Retina (tissue), 1 donor: ENCODE measurements around the gene SBK3.
"Not testable (repeated sequence)": the region's sequence is repeated elsewhere in the genome, so short reads cannot be mapped to it uniquely, and the experiment has no call there.

Source experiments
- DNase-seq: peaks from one replicate; pipeline ENCODE4 v3.0.0-alpha.2; 2016

SBK3 gene

GRCh38 chr19:55516878-55517620 is 28.3 kb downstream of the SBK3 start:
- peak; percentile 97 for DNase-seq

DNA sequence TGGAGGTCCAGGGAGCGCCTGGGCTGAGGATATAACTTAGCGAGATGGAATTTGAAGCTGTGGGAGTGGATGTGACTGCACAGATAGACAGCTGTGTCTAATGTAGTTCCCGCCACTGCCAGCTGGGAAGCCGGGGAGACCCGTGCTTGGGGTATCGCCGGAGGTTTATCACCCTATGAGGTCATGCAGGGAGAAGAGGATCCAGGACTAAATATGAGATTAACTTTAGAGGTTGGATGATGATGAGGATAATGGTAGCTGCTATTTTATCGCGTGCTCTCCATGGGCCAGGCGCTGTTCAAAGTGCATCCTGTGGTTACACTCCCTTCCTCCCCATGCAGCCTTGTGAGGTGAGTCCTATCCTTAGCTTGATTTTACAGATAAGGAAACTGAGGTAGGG is 37.2 kb downstream of the SBK3 start:
- DNase-seq = no peak

- DNase-seq = no peak
Observed at GRCh38 chr19:55504981-55505380, 40.4 kb downstream of the SBK3 start.

DNA sequence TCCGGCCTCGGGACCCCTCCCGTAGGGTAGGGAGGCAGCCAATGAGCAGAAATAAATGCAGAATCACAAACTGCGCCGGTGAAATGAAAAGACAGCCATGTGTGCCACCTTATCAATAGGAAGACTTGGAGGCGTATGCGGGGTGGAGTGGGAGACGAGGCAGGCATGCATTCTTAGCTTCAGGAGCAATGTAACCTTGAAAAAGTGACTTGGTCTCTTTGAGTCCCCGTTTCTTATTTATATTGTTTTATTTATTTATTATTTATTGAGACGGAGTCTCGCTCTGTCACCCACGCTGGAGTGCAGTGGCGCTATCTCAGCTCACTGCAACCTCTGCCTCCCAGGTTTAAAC is 41.1 kb downstream of the SBK3 start:
- DNase-seq = no peak

DNA sequence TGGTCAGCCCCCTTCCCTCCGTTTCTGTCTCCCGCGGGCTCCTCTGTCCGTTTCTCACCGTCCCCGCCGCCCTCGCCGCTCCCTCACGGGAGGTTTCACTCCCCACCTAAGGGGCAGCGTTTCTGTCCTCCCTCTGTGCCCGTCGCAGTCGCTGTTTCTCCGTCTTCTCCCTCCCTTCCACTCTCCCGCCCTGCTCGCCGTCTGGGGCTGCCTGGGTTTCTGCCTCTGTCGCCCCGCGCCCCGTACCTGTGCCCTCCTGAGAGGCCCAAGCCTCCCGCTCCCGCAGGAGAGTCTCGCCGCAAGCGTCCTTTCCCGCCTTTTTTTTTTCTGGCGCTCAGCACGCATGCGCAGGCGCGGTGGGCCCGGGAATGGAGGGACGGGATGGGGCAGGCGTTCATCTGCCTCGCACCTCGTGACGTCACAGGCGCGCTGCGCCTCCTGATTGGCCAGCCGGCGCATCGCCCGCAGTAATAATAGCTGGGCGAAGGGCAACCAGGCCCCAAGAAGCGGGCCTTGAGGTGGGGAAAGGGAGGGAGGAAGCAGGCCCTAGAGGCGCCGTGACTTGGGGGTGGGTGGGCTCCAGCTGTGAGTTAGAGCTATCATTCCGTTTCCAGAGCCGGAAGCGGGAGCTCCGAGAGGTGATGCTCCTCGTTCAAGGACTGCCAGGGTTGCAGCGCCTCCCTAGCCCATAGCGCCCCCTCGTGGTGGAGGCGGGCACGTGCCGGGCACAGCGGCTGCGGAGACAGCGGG is 41.7 kb downstream of the SBK3 start:
- peak; percentile 94 for DNase-seq

GRCh38 chr19:55503157-55503501 is 42.2 kb downstream of the SBK3 start:
- DNase-seq = no peak

- DNase-seq = no peak
Observed at GRCh38 chr19:55502197-55502952, 43.0 kb downstream of the SBK3 start.

GRCh38 chr19:55500368-55500952 is 44.9 kb downstream of the SBK3 start:
- DNase-seq = no peak

DNA sequence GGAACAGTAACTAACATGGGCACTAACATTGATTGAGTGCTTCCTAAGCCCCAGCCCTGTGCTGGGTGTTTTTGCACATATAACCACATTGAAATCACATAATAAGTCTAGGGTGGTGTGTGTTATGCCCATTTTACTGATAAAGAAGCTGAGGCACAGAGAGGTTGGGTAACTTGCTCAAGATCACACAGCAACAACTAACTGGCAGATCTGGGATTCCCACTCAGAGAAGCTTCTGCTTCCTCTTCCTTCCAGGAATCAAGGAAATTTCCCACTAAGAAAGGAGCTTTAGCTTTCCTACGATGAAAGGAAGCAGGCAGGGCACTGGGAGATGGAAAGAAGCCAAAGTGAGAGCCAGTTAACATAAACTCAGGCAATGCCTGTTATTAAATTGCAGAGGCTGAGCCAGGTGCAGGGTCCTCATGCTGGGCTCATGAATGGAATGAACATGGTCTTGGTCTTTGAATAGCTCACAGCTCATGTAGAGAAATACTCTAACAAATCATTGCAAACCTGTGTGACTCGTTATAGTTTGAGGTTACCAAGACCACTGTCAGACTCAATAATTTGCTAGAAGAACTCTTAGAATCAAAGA is 47.0 kb downstream of the SBK3 start:
- DNase-seq = no peak

DNA sequence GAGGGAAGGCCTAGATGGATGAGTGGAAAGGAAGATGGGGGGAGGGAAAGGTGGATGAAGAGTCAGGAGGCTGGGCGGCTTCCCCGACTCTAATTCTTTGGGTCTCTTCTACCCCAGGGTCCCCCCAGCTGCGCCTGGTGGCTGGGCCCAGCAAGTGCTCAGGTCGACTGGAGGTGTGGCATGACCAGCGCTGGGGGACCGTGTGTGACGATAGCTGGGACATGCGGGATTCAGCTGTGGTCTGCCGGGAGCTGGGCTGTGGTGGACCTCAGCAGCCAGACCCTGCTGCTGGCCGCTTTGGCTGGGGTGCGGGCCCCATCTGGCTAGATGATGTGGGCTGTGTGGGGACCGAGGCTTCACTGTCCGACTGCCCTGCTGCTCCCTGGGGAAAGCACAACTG is 47.6 kb downstream of the SBK3 start:
- DNase-seq = no peak

GRCh38 chr19:55496820-55497219 is 48.5 kb downstream of the SBK3 start:
- not testable (repeated sequence) for DNase-seq

DNA sequence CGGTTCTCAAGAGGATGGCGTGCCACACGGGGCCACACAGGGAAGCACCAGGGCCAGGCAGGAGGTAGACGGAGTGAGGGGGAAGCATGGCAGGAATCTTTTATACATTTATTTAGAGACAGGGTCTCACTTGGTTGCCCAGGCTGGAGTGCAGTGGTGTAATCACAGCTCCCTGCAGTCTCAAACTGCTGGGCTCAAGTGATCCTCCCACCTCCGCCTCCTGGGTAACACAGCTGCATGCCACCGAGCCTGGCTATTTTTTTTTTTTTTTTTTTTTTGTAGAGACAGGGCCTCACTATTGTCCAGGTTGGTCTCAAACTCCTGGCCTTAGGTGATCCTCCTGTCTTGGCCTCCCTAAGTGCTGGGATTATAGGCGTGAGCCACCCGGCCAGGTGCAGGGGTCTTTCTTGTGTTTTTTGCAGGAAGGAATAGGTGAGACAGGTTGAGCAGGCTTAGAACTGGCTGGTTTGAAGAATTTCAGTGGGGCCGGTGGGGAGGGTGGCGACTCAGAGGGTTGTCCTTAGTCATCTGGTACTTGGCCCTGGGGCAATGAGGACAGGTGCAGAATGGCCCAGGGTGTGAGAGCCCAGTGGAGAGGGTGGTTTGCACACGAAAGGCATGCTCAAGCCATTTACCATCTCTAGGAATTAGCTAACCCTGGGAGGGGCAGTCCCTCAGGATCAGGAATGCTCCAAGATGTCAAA is 49.5 kb downstream of the SBK3 start:
- DNase-seq = no peak

- DNase-seq = no peak
Observed at GRCh38 chr19:55494172-55494761, 51.1 kb downstream of the SBK3 start.

DNA sequence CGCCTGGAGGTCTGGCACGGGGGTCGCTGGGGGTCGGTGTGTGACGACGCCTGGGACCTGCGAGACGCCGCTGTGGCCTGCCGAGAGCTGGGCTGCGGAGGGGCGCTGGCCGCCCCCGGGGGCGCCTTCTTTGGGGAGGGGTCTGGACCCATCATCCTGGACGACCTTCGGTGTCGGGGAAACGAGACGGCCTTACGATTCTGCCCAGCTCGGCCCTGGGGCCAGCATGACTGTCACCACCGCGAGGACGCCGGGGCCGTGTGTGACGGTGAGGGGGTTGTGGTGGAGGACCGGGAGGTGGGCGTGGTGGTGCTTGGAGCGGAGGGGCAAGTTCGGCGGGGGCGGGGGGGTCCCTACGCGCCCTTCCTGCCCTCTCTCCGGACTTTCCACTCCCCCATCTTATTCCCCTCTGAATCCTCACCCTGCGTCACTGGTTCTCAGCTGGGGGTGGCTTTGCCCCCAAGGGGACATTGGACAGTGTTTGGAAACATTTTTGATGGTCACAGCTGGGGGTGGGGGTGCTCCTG is 51.6 kb downstream of the SBK3 start:
- no peak for DNase-seq

DNA sequence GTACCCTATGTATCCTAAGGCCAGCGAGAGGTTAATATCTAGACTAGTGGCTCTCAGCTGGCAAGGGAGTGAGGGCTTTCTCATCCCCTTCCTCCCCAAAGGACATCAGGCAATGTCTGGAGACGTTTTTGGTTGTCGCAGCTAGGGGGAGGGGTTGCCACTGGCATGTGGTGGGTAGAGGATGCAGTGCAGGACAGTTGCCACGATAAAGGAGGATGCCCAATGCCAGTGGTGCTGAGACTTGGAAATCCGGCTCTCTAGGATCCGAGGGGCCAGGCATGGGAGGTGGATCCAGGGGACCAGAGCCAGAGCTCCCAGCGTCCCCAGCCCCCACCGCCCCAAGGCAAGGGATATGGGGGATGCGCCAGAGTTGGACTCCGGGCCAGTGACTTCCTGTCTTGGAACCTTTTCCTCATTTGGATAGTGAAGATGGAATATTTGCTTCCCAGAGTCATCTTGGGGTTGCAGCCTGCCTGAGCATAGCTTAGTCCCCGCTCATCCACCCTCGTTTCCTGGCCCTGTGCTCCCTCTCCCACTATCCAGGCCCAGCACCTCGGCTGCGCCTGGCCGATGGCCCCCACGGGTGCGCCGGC is 52.2 kb downstream of the SBK3 start:
- DNase-seq = no peak

DNA sequence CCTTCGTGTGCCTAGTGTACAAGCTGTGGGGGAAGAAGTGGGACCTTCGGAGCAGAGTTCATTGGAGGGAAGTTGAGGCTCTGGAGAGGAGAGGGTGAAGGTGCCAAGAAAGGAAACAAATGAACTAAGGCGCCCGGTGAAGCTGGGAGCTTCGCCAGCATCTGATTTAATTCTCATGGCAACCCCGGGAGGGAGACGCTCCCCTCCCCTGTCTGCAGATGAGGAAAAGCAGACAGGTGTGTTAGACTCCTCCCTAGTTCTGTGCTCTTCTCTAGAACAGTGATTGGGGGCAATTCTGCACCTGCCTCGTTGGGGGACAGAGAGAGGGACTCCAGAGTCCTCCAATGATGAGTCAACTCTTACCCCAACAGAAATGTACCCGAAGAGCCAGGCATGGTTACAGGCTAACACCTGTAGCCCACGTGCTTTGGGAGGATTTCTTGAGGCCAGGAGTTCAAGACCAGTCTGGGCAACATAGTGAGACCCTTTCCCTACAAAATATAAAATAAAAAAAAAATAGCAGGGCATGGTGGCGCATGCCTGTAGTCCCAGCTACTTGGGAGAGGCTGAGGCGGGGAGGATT is 52.9 kb downstream of the SBK3 start:
- DNase-seq = no peak

DNA sequence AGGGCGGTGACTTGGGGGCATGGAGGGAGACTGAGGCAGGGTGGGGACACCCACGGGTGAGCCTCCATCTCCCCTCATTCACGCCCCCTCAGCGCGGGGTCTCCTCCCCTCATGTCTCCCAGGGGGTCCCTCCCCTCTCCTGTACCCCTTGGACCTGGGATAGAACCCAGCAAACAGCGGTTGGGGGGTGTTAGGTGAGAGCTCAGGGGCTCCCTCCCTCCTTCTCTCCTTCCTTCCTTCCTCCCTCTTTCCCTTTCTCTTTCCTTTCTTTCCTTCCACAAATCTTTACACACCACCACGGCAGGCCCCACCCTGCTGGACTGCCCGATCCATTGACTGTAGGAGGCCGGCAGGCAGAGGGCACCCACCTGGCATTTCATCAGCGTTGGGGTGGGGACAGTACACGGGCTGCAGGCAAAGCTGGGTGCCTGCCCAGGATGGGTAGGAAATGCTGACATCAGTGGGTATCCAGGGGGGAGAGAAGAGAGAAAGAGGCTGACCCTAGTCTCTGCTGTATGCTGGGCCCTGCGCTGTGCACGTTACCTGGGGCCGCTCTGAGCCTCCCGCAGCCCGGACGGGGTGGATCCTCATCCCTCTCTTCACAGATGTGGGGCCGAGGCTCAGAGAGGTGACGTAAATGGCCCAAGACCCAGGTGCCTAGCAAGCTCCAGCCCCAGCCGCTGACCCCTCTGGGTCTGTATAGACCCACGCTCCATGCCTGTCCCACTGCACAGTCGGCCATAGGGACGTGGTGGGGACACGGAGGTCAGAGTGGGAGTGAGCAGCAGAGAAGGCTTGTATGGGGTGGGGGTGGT is 53.6 kb downstream of the SBK3 start:
- DNase-seq = no peak
